ENCODE measurements around the gene PLCL2.

- TF ChIP-seq CTCF (IDR thresholded peaks at IDR 0.05; ENCODE audit: low read depth, low read length, poor library complexity, severe bottlenecking): no peak
- no peak for TF ChIP-seq EZH2phosphoT487 (IDR thresholded peaks at IDR 0.05; ENCODE audit: borderline replicate concordance, low read length)
Measured at GRCh38 chr3:17044855-17045254, 160.1 kb downstream of the PLCL2 start.
